GM06990 (cell line): ENCODE measurements around the gene FOXF1.

Source experiments
- DNase-seq: peaks from one replicate; pipeline ENCODE4 v3.0.0-alpha.2; 2011; ENCODE audit not compliant: insufficient read length; ENCODE audit errors: extremely low read depth
- H3K27me3 ChIP-seq: replicated peaks from 2 replicates; pipeline ENCODE4 v1.6.0; 2011; ENCODE audit warnings: low read length; ENCODE audit not compliant: control insufficient read depth, insufficient read depth
- H3K36me3 ChIP-seq: 2 replicates; pipeline ENCODE4 v1.5.1; 2011; ENCODE audit warnings: low read length; ENCODE audit not compliant: control insufficient read depth, insufficient read depth
- H3K4me3 ChIP-seq: replicated peaks from 2 replicates; pipeline ENCODE4 v1.5.1; 2011; ENCODE audit warnings: low read depth, mild to moderate bottlenecking, control low read depth, low read length
- TF ChIP-seq, protein P1 (sequence below): IDR thresholded peaks from 2 replicates; pipeline ENCODE4 v1.5.1; 2011; ENCODE audit warnings: low read length, control low read depth, mild to moderate bottlenecking, inconsistent platforms; ENCODE audit not compliant: insufficient read depth, poor library complexity, severe bottlenecking

Gene FOXF1

DNA sequence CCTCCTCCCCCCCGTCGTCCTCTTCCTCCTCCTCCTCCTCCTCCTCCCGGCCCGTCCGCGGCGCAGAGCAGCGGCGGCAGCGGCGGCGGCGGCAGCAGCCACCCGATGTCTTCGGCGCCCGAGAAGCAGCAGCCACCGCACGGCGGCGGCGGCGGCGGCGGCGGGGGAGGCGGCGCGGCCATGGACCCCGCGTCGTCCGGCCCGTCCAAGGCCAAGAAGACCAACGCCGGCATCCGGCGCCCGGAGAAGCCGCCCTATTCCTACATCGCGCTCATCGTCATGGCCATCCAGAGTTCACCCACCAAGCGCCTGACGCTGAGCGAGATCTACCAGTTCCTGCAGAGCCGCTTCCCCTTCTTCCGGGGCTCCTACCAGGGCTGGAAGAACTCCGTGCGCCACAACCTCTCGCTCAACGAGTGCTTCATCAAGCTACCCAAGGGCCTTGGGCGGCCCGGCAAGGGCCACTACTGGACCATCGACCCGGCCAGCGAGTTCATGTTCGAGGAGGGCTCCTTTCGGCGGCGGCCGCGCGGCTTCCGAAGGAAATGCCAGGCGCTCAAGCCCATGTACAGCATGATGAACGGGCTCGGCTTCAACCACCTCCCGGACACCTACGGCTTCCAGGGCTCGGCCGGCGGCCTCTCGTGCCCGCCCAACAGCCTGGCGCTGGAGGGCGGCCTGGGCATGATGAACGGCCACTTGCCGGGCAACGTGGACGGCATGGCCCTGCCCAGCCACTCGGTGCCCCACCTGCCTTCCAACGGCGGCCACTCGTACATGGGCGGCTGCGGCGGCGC lies at the start of gene FOXF1:
TSS of gene FOXF1 (plus strand) at position 63 of the 797 bp plus-strand sequence. CDS start at position 106, 43 bp downstream.
- DNase-seq, result no peak
- H3K27me3 ChIP-seq, result peaks cover 3% of the 10 kb centered on the region
- TF ChIP-seq, protein P1, sequence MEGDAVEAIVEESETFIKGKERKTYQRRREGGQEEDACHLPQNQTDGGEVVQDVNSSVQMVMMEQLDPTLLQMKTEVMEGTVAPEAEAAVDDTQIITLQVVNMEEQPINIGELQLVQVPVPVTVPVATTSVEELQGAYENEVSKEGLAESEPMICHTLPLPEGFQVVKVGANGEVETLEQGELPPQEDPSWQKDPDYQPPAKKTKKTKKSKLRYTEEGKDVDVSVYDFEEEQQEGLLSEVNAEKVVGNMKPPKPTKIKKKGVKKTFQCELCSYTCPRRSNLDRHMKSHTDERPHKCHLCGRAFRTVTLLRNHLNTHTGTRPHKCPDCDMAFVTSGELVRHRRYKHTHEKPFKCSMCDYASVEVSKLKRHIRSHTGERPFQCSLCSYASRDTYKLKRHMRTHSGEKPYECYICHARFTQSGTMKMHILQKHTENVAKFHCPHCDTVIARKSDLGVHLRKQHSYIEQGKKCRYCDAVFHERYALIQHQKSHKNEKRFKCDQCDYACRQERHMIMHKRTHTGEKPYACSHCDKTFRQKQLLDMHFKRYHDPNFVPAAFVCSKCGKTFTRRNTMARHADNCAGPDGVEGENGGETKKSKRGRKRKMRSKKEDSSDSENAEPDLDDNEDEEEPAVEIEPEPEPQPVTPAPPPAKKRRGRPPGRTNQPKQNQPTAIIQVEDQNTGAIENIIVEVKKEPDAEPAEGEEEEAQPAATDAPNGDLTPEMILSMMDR, result no peak
- no peaks in the 10 kb centered on the region for H3K36me3 ChIP-seq
- H3K4me3 ChIP-seq, result peak within 1 kb of the TSS; percentile 59

DNA sequence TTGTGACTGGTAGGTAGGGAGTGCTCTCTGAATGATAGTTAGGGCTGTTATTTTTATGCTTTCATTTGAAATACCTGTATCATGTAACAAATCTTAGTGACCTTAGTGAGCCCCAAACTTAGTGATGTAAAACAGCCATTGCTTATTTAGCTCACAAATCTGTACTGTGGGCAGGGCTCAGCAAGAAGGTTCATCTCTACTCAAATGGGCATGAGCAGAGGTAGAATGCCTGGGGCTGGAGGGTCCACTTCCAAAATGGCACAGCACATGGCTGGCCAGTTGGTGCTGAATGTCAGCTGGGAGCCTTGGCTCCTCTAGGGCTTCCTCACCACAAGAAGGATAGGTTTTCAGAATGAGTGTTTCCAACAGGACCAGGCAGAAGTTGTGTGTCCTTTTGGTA lies 49.3 kb upstream of the FOXF1 start:
- Histone ChIP-seq H3K27me3 (no peaks in the 10 kb centered on the region; the same call in none of the 2 replicates), H3K4me3 (no peak overlapping the region), H3K36me3 (no peaks in the 10 kb centered on the region)
- no peak for DNase-seq
- TF ChIP-seq, protein P1, result no peak

DNA sequence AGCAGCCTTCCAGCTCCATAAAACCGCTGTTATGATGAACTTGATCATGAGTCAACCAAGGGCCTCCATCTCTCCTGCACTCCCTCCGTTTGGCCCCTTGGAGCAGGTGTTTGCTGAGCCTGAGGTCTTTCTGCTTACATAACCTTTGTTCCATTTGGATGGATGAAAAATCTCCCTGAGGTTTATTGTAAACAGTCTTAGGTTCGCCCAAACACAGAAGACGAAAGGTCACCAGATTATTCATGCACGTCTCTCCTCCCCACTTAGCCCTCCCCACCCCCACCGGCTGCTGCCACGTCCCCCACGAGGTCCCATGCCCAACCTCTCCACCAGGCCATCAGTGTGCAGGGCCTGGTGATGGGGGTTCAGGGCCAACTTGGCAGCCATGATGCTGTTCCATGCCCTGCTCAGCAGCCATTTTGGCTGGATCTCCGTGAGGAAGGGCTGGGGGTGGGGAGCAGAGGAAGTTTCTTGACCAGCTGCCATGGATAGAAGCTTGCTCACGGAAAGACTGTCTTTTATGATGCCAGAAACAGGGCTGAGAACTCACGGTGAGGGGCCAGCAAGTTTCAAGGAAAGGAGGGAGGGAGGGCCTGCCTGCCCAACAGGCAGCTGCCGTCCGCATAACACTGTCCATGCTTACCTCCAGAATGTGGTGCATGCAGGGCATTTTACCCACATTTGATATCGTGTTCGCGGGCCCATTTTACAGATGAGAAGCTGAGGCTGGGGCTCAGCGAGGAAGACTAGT lies 47.8 kb upstream of the FOXF1 start:
- TF ChIP-seq, protein P1, result no peak
- no peak for DNase-seq
- Histone ChIP-seq H3K27me3 (no peaks in the 10 kb centered on the region; the same call in 1 of the 2 replicates), H3K4me3 (no peak overlapping the region), H3K36me3 (no peaks in the 10 kb centered on the region)

DNA sequence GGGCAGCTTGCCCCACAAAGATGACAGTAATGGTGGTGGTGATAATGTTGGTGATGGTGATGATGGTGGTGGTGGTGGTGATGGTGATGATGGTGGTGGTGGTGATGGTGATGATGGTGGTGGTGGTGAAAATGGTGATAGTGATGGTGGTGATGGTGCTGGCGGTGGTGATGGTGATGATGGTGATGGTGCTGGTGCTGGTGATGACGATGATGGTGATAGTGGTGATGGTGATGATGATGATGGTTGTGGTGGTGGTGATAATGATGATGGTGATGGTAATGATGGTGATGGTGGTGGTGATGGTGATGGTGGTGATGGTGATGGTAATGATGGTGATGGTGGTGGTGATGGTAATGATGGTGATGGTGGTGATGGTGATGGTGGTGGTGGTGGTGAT lies 46.3 kb upstream of the FOXF1 start:
- no peak overlapping the region for H3K4me3 ChIP-seq
- no peaks in the 10 kb centered on the region for H3K36me3 ChIP-seq
- DNase-seq, result no peak
- TF ChIP-seq, protein P1, result no peak
- H3K27me3 ChIP-seq, result no peaks in the 10 kb centered on the region; the same call in 1 of the 2 replicates

DNA sequence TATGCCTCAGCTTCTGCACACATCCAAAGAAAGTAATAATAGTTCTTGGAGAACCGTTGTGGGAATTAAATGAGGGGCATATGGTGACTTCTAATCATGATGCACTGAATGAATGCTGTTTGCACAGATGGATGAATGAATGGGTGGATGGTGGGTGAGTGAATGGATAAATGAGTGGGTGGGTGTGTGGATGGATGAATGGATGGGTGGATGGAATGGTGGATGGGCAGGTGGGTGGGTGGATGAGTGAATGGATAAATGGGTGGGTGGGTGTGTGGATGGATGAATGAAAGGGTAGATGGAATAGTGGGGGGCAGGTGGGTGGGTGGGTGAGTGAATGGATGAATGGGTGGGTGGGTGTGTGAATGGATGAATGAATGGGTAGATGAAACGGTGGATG lies 44.9 kb upstream of the FOXF1 start:
- no peak for DNase-seq
- Histone ChIP-seq H3K27me3 (no peaks in the 10 kb centered on the region; the same call in 1 of the 2 replicates), H3K36me3 (no peaks in the 10 kb centered on the region), H3K4me3 (no peak overlapping the region)
- TF ChIP-seq, protein P1, result no peak
